K562 (cell line): Measurements from ENCODE around the gene MPHOSPH8. TPM values are rescaled to one million over a fixed set of nuclear protein-coding genes. Genes with fewer than 3 reads are reported as not detected.

ENCODE experiments used
- ATAC-seq: fragments of 200-7000 bp; cut with Tn5 transposase; 3 replicates; pipeline ENCODE4 v1.9.1; 2020; ENCODE audit warnings: moderate library complexity
- BruUV-seq: library from RNA; stranded (reverse); fragments of 400-500 nt; replicated peaks from 2 replicates; lab custom pipeline; 2021; lab: Mats Ljungman, UMichigan
- CTCF ChIA-PET: fragments of 300-600 bp; formaldehyde crosslinking; extraction: SDS; loops from one replicate; lab custom pipeline; 2021; ENCODE audit warnings: low intra/inter-chr PET ratio; lab: Yijun Ruan, JAX
- POLR2A ChIA-PET: fragments of 300-600, 350-650 bp; sonication (Branson Sonifier 250); formaldehyde crosslinking; extraction: SDS; loops from one replicate; lab custom pipeline; 2021; ENCODE audit warnings: antibody characterized with exemption, inconsistent platforms; lab: Yijun Ruan, JAX
- DNase-seq, 4 experiments: peaks; one replicate each; pipeline versions ENCODE4 v3.0.0 to v3.0.0-alpha.2; 2011 to 2018; ENCODE audit warnings: low spot score in 3 of 4, mixed read lengths in 3 of 4; ENCODE audit errors: extremely low read depth in 1 of 4
- FAIRE-seq: peaks from 2 replicates; lab custom pipeline; 2011; peaks lifted over from hg19 to GRCh38; lab: Jason Lieb, UNC
- H2AFZ ChIP-seq: 2 replicates; pipeline ENCODE4 v1.6.0; 2011; ENCODE audit warnings: low read depth, low read length, control low read depth, inconsistent platforms
- H3K27ac ChIP-seq: fragments of 200-600 bp; 3 replicates; pipeline ENCODE4 v1.8.0; 2011; ENCODE audit warnings: low read depth, mild to moderate bottlenecking, control low read depth, inconsistent platforms, low read length, moderate library complexity, mixed read lengths; ENCODE audit errors: extremely low read depth
- H3K27me3 ChIP-seq, 2 experiments: fragments of 300-600 bp in 1 of 2; 2 replicates in 1 of 2; 3 replicates in 1 of 2; pipeline versions ENCODE4 v1.6.0 to v1.8.0; 2011; ENCODE audit warnings: inconsistent platforms in 2 of 2, low read length in 2 of 2, mild to moderate bottlenecking in 1 of 2, mixed read lengths in 1 of 2, moderate library complexity in 1 of 2; ENCODE audit not compliant: control insufficient read depth in 2 of 2, insufficient read depth in 2 of 2
- H3K36me3 ChIP-seq: fragments of 300-600 bp; 3 replicates; pipeline ENCODE4 v1.8.0; 2011; ENCODE audit warnings: mild to moderate bottlenecking, low read length, inconsistent platforms; ENCODE audit not compliant: control insufficient read depth, insufficient read depth
- H3K4me1 ChIP-seq, 2 experiments: fragments of 200-600 bp in 1 of 2; replicated peaks in 1 of 2; 2 replicates in 1 of 2; 3 replicates in 1 of 2; pipeline versions ENCODE4 v1.5.1 to v1.8.0; 2011; ENCODE audit warnings: inconsistent platforms in 2 of 2, low read length in 2 of 2, mild to moderate bottlenecking in 1 of 2, mixed read lengths in 1 of 2, moderate library complexity in 1 of 2; ENCODE audit not compliant: control insufficient read depth in 2 of 2, insufficient read depth in 2 of 2
- H3K4me2 ChIP-seq: 2 replicates; pipeline ENCODE4 v1.6.1; 2011; ENCODE audit warnings: low read length, control low read depth, inconsistent platforms, mixed read lengths; ENCODE audit not compliant: insufficient read depth
- H3K4me3 ChIP-seq: fragments of 200-600 bp; sonication (generic), shearing (Covaris generic); 2 replicates; pipeline ENCODE4 v1.5.1; 2016; ENCODE audit warnings: control low read depth, inconsistent platforms
- H3K79me2 ChIP-seq: fragments of 200-600 bp; 3 replicates; pipeline ENCODE4 v1.8.0; 2011; ENCODE audit warnings: low read length, inconsistent platforms; ENCODE audit not compliant: control insufficient read depth, insufficient read depth
- H3K9ac ChIP-seq, 2 experiments: 2 replicates each; pipeline versions ENCODE4 v1.6.0 to v1.6.1; 2011; ENCODE audit warnings: low read depth in 2 of 2, low read length in 2 of 2, control low read depth in 1 of 2, inconsistent platforms in 1 of 2, mild to moderate bottlenecking in 1 of 2, mixed read lengths in 1 of 2; ENCODE audit not compliant: insufficient read depth in 1 of 2
- H3K9me1 ChIP-seq: one replicate; pipeline ENCODE4 v1.6.0; 2011; ENCODE audit warnings: inconsistent platforms, mild to moderate bottlenecking, low read length, moderate library complexity; ENCODE audit not compliant: control insufficient read depth, insufficient read depth
- H3K9me3 ChIP-seq: replicated peaks from 2 replicates; pipeline ENCODE4 v1.5.1; 2011; ENCODE audit warnings: low read depth, low read length, inconsistent platforms; ENCODE audit not compliant: control insufficient read depth, insufficient read depth
- H4K20me1 ChIP-seq: replicated peaks from 2 replicates; pipeline ENCODE4 v1.6.1; 2011; ENCODE audit warnings: low read length, inconsistent platforms, mixed read lengths; ENCODE audit not compliant: control insufficient read depth, insufficient read depth
- CHD4 ChIP-seq: fragments of 200-600 bp; sonication (generic); IDR thresholded peaks from 3 replicates; pipeline ENCODE4 v1.6.1; 2012; ENCODE audit warnings: low read depth, mild to moderate bottlenecking, mixed read lengths, low read length, inconsistent platforms; ENCODE audit not compliant: insufficient read depth, insufficient replicate concordance, poor library complexity, severe bottlenecking
- CTBP1 ChIP-seq: fragments of 450-650 bp; IDR thresholded peaks from 2 replicates; pipeline ENCODE4 v1.6.1; 2016; ENCODE audit warnings: borderline replicate concordance
- DNMT1 ChIP-seq: fragments of 450-650 bp; IDR thresholded peaks from 2 replicates; pipeline ENCODE4 v1.6.1; 2016; ENCODE audit warnings: antibody characterized with exemption, mild to moderate bottlenecking
- FUS ChIP-seq: fragments of 200-400 bp; formaldehyde crosslinking; optimal IDR thresholded peaks from 2 replicates; pipeline ENCODE3; 2017; ENCODE audit warnings: low read depth, low read length
- ILF3 ChIP-seq: fragments of 450-650 bp; IDR thresholded peaks from 2 replicates; pipeline ENCODE4 v1.6.1; 2018; ENCODE audit warnings: antibody characterized with exemption, mild to moderate bottlenecking, moderate library complexity, borderline replicate concordance
- NBN ChIP-seq: fragments of 450-650 bp; IDR thresholded peaks from 2 replicates; pipeline ENCODE4 v1.6.1; 2016; ENCODE audit warnings: low read depth, mild to moderate bottlenecking
- PHB2 ChIP-seq: fragments of 450-650 bp; IDR thresholded peaks from 2 replicates; pipeline ENCODE4 v1.6.1; 2017; ENCODE audit warnings: low read depth
- RAD21 ChIP-seq, 2 experiments: fragments of 250-450 bp in 1 of 2; fragments of 450-650 bp in 1 of 2; sonication (Bioruptor Pico) in 1 of 2; formaldehyde crosslinking in 1 of 2; IDR thresholded peaks in 1 of 2; conservative IDR thresholded peaks in 1 of 2; 2 replicates each; pipeline versions ENCODE4 v1.4.0 to v1.8.0; 2020 to 2022; ENCODE audit warnings: mild to moderate bottlenecking in 2 of 2, moderate library complexity in 1 of 2
- SMC3 ChIP-seq: conservative IDR thresholded peaks from 2 replicates; pipeline ENCODE4 v1.6.1; 2011; ENCODE audit warnings: low read depth, low read length, improper control_type of control experiment; ENCODE audit not compliant: insufficient read depth
- ZNF41 ChIP-seq: fragments of 250-450 bp; sonication (Bioruptor Pico); conservative IDR thresholded peaks from 2 replicates; pipeline ENCODE4 v1.4.0; 2020; ENCODE audit warnings: mild to moderate bottlenecking
- in situ Hi-C: fragments of 300-500 bp; cut with MboI; formaldehyde crosslinking; loops from 4 replicates; pipeline ENCODE4 v1.15.0; 2018; ENCODE audit warnings: inconsistent platforms, mixed read lengths
- intact Hi-C: fragments of 100-400 bp; cut with micrococcal nuclease; formaldehyde crosslinking; loops from 2 replicates; pipeline ENCODE4 v1.14.2; 2022
- polyA plus RNA-seq, 8 experiments: library from polyadenylated mRNA; depleted of rRNA in 4 of 8; stranded (reverse) in 5 of 8; unstranded in 3 of 8; fragments of >200 nt; fragmentation: Nextera tagmentation in 2 of 8; fragmentation: Illumina TruSeq in 1 of 8; extraction: Ambion mirVana in 2 of 8; extraction: Trizol in 1 of 8; gene quantifications; 2 replicates each; pipeline versions ENCODE4 v1.2.1 to v1.2.3, GENCODE V29; 2011 to 2014; ENCODE audit warnings: inconsistent platforms in 1 of 8, missing spikeins in 1 of 8
- total RNA-seq, 7 experiments: library from RNA; depleted of rRNA in 6 of 7; stranded (reverse); fragments of >200 nt in 6 of 7; fragmentation: Illumina TruSeq in 2 of 7; extraction: Trizol in 2 of 7; gene quantifications; 2 replicates each; pipeline versions ENCODE4 v1.2.1 to v1.2.3, GENCODE V29; 2011 to 2021; ENCODE audit warnings: low replicate concordance in 1 of 7

Gene MPHOSPH8
- total and polyA plus RNA-seq, 9 of the 15 experiments (the other 6 are each of a cell fraction or from before 2014, with no cell fraction given): 10.3 to 24.8 (median 16.6) TPM

DNA sequence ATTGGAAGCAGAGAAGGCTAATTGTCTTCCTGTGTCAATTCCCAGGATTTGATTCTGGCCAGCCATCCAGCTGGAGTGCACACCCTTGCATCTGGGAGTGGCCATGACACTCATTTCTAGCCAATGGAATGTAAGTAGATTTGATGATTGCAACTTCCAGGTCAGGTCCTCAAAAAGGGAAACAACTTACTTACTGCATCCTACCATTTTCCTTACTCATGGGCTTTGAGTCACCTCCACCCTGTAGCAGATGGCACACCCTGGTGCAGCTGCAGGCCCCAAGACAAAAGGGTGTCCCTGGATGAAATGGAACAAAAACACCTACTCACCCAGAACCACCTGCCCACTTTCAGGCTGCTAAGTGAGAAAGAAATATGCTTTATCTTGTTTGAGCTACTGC, 27.3 kb upstream of the MPHOSPH8 start:
- in situ Hi-C loops: no loop called here
- Histone ChIP-seq H3K36me3 (peaks cover 7% of the 10 kb centered on the region; the same call in 2 of the 3 replicates), H3K9me1 (no peaks in the 10 kb centered on the region), H3K27me3 (no peaks in the 10 kb centered on the region), H3K79me2 (peaks cover 47% of the 10 kb centered on the region), H3K9ac (no peak overlapping the region), H3K9me3 (peaks cover 3% of the 10 kb centered on the region; the same call in 1 of the 2 replicates), H3K4me1 (peaks cover 0 to 10% of the 10 kb centered on the region in 2 experiments; a peak in 3 of 5 replicates), H3K4me3 (no peak overlapping the region), H3K27ac (no peak overlapping the region), H4K20me1 (no peaks in the 10 kb centered on the region), H3K4me2 (no peak overlapping the region), H2AFZ (no peak overlapping the region)
- ChIA-PET CTCF (no interaction called here), POLR2A (no interaction called here)
- no peak for DNase-seq
- BruUV-seq: no TSS peak
- no peak for ATAC-seq
- FAIRE-seq: no peak
- intact Hi-C loops: no loop called here
- TF ChIP-seq FUS (no peak), NBN (no peak), CTBP1 (no peak), ILF3 (no peak), ZNF41 (CRISPR knock-in tag) (no peak), PHB2 (no peak), RAD21 (CRISPR knock-in tag; conservative IDR thresholded peaks at IDR 0.05 in 1 of 2, IDR thresholded peaks at IDR 0.05 in 1 of 2) (no peak), DNMT1 (no peak), SMC3 (no peak), CHD4 (no peak)
